DND-41 (cell line): ENCODE results near the gene ZXDC.

Source experiments
- ATAC-seq: fragments of 200-7000 bp; cut with Tn5 transposase; 3 replicates; pipeline ENCODE4 v1.9.1; 2021; ENCODE audit warnings: low read depth; ENCODE audit not compliant: insufficient read depth
- DNase-seq: peaks from one replicate; pipeline ENCODE4 v3.0.0-alpha.2; 2020
- H2AFZ ChIP-seq: 2 replicates; pipeline ENCODE4 v1.6.0; 2012; ENCODE audit warnings: low read depth, low read length
- H3K27ac ChIP-seq: 2 replicates; pipeline ENCODE4 v1.5.1; 2012; ENCODE audit warnings: low read length, inconsistent platforms
- H3K27me3 ChIP-seq: fragments of 200-600 bp; sonication (generic); 2 replicates; pipeline ENCODE4 v1.6.0; 2012; ENCODE audit warnings: low read length, mild to moderate bottlenecking, inconsistent platforms; ENCODE audit not compliant: insufficient read depth, poor library complexity
- H3K36me3 ChIP-seq: 2 replicates; pipeline ENCODE4 v1.5.1; 2012; ENCODE audit warnings: low read length, inconsistent platforms; ENCODE audit not compliant: insufficient read depth
- H3K4me1 ChIP-seq: 2 replicates; pipeline ENCODE4 v1.5.1; 2012; ENCODE audit warnings: mild to moderate bottlenecking, low read length; ENCODE audit not compliant: insufficient read depth
- H3K4me2 ChIP-seq: 2 replicates; pipeline ENCODE4 v1.6.0; 2012; ENCODE audit warnings: mild to moderate bottlenecking, moderate library complexity, low read length, inconsistent platforms; ENCODE audit not compliant: insufficient read depth
- H3K4me3 ChIP-seq, 2 experiments: fragments of 200-600 bp in 1 of 2; shearing (Covaris generic) in 1 of 2; 2 replicates each; pipeline ENCODE4 v1.5.1; 2012 to 2016; ENCODE audit warnings: inconsistent platforms in 2 of 2, low read length in 2 of 2, mild to moderate bottlenecking in 2 of 2, low read depth in 1 of 2, moderate library complexity in 1 of 2
- H3K79me2 ChIP-seq: 2 replicates; pipeline ENCODE4 v1.6.0; 2012; ENCODE audit warnings: low read length, inconsistent platforms; ENCODE audit not compliant: insufficient read depth
- H3K9ac ChIP-seq: 2 replicates; pipeline ENCODE4 v1.6.0; 2012; ENCODE audit warnings: low read depth, mild to moderate bottlenecking, inconsistent platforms, low read length, moderate library complexity
- H3K9me3 ChIP-seq: 2 replicates; pipeline ENCODE4 v1.5.1; 2012; ENCODE audit warnings: low read length, moderate library complexity, mild to moderate bottlenecking, inconsistent platforms; ENCODE audit not compliant: insufficient read depth, severe bottlenecking
- H4K20me1 ChIP-seq: 2 replicates; pipeline ENCODE4 v1.6.0; 2012; ENCODE audit warnings: low read length; ENCODE audit not compliant: insufficient read depth
- EZH2 ChIP-seq: IDR thresholded peaks from 3 replicates; pipeline ENCODE4 v1.6.1; 2012; ENCODE audit warnings: borderline replicate concordance, low read depth, mild to moderate bottlenecking, moderate library complexity, low read length, inconsistent platforms; ENCODE audit not compliant: severe bottlenecking
- TF ChIP-seq, protein P1 (sequence below): IDR thresholded peaks from 2 replicates; pipeline ENCODE4 v1.5.1; 2012; ENCODE audit warnings: borderline replicate concordance, low read length, moderate library complexity, mild to moderate bottlenecking; ENCODE audit not compliant: poor library complexity, severe bottlenecking; ENCODE audit errors: extremely low read depth

ZXDC gene

DNA sequence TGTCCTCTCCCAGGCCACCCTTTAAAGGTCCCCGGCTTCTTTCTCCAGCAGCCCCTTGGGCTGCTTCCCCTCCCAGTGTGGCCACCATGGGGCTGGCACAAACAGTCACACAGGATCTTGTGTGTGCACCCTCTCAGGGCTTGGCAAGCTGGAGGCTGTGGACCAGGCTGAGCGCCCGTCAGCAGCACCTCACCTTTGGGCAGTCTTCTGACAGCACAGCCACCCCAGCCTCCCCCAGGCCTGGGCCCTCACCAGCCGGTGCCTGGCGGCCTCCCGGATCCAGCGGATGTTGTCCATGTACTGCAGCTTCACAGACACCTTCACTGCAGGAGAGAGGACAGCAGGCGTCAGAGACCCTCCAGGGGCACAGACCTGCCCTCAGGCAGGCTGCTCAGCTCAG, 20.1 kb upstream of the ZXDC start:
- Histone ChIP-seq H3K9ac (no peak overlapping the region; the same call in 1 of the 2 replicates), H3K4me1 (peaks cover 75% of the 10 kb centered on the region), H3K79me2 (no peaks in the 10 kb centered on the region), H3K4me2 (no peak overlapping the region), H3K27ac (peak overlapping the region; percentile 64), H3K9me3 (no peaks in the 10 kb centered on the region), H2AFZ (no peak overlapping the region), H4K20me1 (0 out of 2 replicates have a peak, but pooled peaks cover 4% of the 10 kb centered on the region), H3K27me3 (peaks cover 3% of the 10 kb centered on the region), H3K4me3 (no peak overlapping the region), H3K36me3 (no peaks in the 10 kb centered on the region)
- no peak for ATAC-seq
- TF ChIP-seq EZH2, result no peak
- TF ChIP-seq, protein P1, sequence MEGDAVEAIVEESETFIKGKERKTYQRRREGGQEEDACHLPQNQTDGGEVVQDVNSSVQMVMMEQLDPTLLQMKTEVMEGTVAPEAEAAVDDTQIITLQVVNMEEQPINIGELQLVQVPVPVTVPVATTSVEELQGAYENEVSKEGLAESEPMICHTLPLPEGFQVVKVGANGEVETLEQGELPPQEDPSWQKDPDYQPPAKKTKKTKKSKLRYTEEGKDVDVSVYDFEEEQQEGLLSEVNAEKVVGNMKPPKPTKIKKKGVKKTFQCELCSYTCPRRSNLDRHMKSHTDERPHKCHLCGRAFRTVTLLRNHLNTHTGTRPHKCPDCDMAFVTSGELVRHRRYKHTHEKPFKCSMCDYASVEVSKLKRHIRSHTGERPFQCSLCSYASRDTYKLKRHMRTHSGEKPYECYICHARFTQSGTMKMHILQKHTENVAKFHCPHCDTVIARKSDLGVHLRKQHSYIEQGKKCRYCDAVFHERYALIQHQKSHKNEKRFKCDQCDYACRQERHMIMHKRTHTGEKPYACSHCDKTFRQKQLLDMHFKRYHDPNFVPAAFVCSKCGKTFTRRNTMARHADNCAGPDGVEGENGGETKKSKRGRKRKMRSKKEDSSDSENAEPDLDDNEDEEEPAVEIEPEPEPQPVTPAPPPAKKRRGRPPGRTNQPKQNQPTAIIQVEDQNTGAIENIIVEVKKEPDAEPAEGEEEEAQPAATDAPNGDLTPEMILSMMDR, result no peak
- DNase-seq, result no peak

DNA sequence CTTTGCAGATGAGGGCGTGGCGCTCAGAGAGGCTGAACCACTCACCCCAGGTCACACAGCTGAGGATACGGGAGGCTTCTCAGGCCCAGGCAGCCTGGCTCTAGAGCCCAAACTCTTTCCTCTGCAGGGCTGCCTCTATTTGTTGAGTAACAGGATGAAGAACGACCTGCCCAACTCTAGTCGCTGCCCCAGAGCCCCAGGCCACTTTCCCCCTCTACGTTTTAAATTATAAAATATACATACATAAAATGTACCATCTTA, 19.2 kb upstream of the ZXDC start:
- Histone ChIP-seq H3K36me3 (no peaks in the 10 kb centered on the region), H3K27ac (peak overlapping the region; percentile 78), H3K9me3 (no peaks in the 10 kb centered on the region), H3K4me1 (peaks cover 75% of the 10 kb centered on the region), H3K79me2 (no peaks in the 10 kb centered on the region), H3K4me2 (peak overlapping the region; percentile 69), H3K27me3 (peaks cover 3% of the 10 kb centered on the region), H2AFZ (peak overlapping the region; percentile 54; the same call in 1 of the 2 replicates), H3K9ac (peak overlapping the region; percentile 43), H4K20me1 (0 out of 2 replicates have a peak, but pooled peaks cover 4% of the 10 kb centered on the region), H3K4me3 (peak overlapping the region in 1 of 2 experiments; percentile 50; a peak in 2 of 4 replicates)
- DNase-seq (no peak), ATAC-seq (no peak)
- TF ChIP-seq, protein P1, result no peak
- TF ChIP-seq EZH2, result no peak

DNA sequence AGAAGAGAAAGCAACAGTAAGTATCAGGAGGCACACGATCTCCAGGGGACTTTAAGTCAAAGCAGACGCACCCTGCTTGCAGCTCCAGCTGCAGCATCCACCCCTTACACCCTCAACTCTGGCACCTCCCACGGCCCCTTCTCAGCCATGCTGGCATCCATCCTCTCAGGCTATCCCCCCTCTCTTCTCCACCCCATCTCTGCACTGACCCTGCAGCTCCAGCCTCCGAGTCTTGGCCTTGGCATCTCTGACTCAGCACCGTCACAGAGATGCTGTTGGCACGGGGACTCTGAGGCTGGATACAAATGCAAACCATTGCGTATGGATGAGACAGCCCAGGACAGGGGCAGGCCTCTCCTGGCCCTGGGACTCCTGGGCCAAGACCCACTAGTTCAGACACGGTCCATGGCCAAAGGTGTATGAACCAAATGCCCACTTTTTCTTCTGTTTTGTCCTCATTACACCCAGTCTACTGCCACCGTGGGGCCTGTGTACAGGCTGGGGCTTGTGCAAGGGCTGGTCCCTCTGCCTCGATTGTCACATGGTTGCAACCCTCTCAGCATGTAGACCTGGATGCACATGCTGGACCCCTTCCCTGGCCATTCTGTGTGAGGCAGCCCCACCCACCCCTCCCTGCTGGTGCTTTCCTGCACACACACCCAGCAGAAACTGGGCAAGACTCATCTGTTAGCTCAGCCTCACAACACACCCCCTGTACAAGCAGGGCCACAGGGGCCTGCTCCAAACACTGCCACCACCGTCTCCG, 18.7 kb upstream of the ZXDC start:
- peak overlapping the region; percentile 69 for H3K4me2 ChIP-seq
- ATAC-seq (peak; percentile 73), DNase-seq (peak; percentile 55)
- no peaks in the 10 kb centered on the region for H3K36me3 ChIP-seq
- no peaks in the 10 kb centered on the region for H3K79me2 ChIP-seq
- TF ChIP-seq, protein P1, result no peak
- no peak for TF ChIP-seq EZH2
- H3K27ac ChIP-seq, result peak overlapping the region; percentile 78
- H3K27me3 ChIP-seq, result peaks cover 3% of the 10 kb centered on the region
- H4K20me1 ChIP-seq, result 0 out of 2 replicates have a peak, but pooled peaks cover 4% of the 10 kb centered on the region
- H3K4me3 ChIP-seq, result peak overlapping the region in 1 of 2 experiments; percentile 50; a peak in 2 of 4 replicates
- peak overlapping the region; percentile 43 for H3K9ac ChIP-seq
- peaks cover 75% of the 10 kb centered on the region for H3K4me1 ChIP-seq
- peak overlapping the region; percentile 57 for H2AFZ ChIP-seq
- H3K9me3 ChIP-seq, result no peaks in the 10 kb centered on the region
